IMR-90 (cell line): ENCODE data around the gene OXSR1. TPM values are rescaled to one million over a fixed set of nuclear protein-coding genes. Genes with fewer than 3 reads are reported as not detected.

ENCODE experiments used
- ATAC-seq: fragments of 200-7000 bp; cut with Tn5 transposase; 2 replicates; pipeline ENCODE4 v1.9.1; 2020; ENCODE audit warnings: low read depth, mild to moderate bottlenecking, moderate library complexity
- BruUV-seq: library from RNA; stranded (reverse); fragments of 400-500 nt; replicated peaks from 2 replicates; lab custom pipeline; 2021; lab: Mats Ljungman, UMichigan
- CTCF ChIA-PET: fragments of 300-600 bp; formaldehyde crosslinking; extraction: SDS; loops from one replicate; lab custom pipeline; 2021; ENCODE audit warnings: antibody characterized with exemption; lab: Yijun Ruan, JAX
- POLR2A ChIA-PET: fragments of 300-600 bp; sonication (Branson Sonifier 250); formaldehyde crosslinking; loops from one replicate; lab custom pipeline; 2022; ENCODE audit warnings: antibody characterized with exemption; ENCODE audit not compliant: unreplicated experiment; lab: Charles Lee
- DNase-seq: peaks from one replicate; pipeline ENCODE4 v3.0.0; 2013
- H2AFZ ChIP-seq: replicated peaks from 2 replicates; pipeline ENCODE3; 2013; ENCODE audit warnings: low read length, mild to moderate bottlenecking; ENCODE audit not compliant: poor library complexity
- H2AK5ac ChIP-seq: 2 replicates; pipeline ENCODE4 v1.6.1; 2013; ENCODE audit warnings: low read depth, low read length, inconsistent platforms
- H2AK9ac ChIP-seq: replicated peaks from 2 replicates; pipeline ENCODE3; 2013; ENCODE audit warnings: mild to moderate bottlenecking, low read depth, low read length, moderate library complexity; ENCODE audit not compliant: poor library complexity
- H2BK120ac ChIP-seq: 2 replicates; pipeline ENCODE4 v1.6.1; 2013; ENCODE audit warnings: low read depth, low read length, inconsistent platforms
- H2BK15ac ChIP-seq: 3 replicates; pipeline ENCODE4 v1.6.1; 2013; ENCODE audit warnings: low read depth, low read length, inconsistent platforms
- H2BK20ac ChIP-seq: 2 replicates; pipeline ENCODE4 v1.6.1; 2013; ENCODE audit warnings: low read depth, mild to moderate bottlenecking, inconsistent platforms, low read length, moderate library complexity
- H2BK5ac ChIP-seq: 2 replicates; pipeline ENCODE4 v1.6.1; 2013; ENCODE audit warnings: mild to moderate bottlenecking, low read depth, low read length, inconsistent platforms; ENCODE audit not compliant: poor library complexity, severe bottlenecking
- H3K14ac ChIP-seq: replicated peaks from 2 replicates; pipeline ENCODE4 v1.6.1; 2013; ENCODE audit warnings: low read depth, low read length, inconsistent platforms
- H3K18ac ChIP-seq: 2 replicates; pipeline ENCODE4 v1.6.1; 2013; ENCODE audit warnings: low read depth, low read length, control low read depth
- H3K23ac ChIP-seq: 2 replicates; pipeline ENCODE4 v1.6.1; 2013; ENCODE audit warnings: low read depth, low read length, inconsistent platforms
- H3K27ac ChIP-seq: 2 replicates; pipeline ENCODE4 v1.5.1; 2013; ENCODE audit warnings: mild to moderate bottlenecking, control low read depth, low read length; ENCODE audit not compliant: insufficient read depth
- H3K27me3 ChIP-seq: 2 replicates; pipeline ENCODE4 v1.6.1; 2013; ENCODE audit warnings: low read length; ENCODE audit not compliant: control insufficient read depth, insufficient read depth
- H3K36me3 ChIP-seq: 2 replicates; pipeline ENCODE4 v1.6.1; 2013; ENCODE audit warnings: low read length, mixed read lengths; ENCODE audit not compliant: control insufficient read depth, insufficient read depth
- H3K4ac ChIP-seq: 2 replicates; pipeline ENCODE4 v1.6.1; 2013; ENCODE audit warnings: low read depth, low read length, inconsistent platforms
- H3K4me1 ChIP-seq: 2 replicates; pipeline ENCODE4 v1.6.1; 2013; ENCODE audit warnings: low read length, mixed read lengths; ENCODE audit not compliant: control insufficient read depth, insufficient read depth
- H3K4me2 ChIP-seq: 2 replicates; pipeline ENCODE4 v1.6.1; 2013; ENCODE audit warnings: low read depth, mild to moderate bottlenecking, control low read depth, low read length, moderate library complexity
- H3K4me3 ChIP-seq: 2 replicates; pipeline ENCODE4 v1.5.1; 2013; ENCODE audit warnings: low read depth, mild to moderate bottlenecking, control low read depth, low read length, moderate library complexity; ENCODE audit not compliant: insufficient read depth
- H3K56ac ChIP-seq: 2 replicates; pipeline ENCODE4 v1.6.1; 2013; ENCODE audit warnings: low read length, inconsistent platforms; ENCODE audit not compliant: insufficient read depth; ENCODE audit errors: extremely low read depth
- H3K79me1 ChIP-seq, 2 experiments: 2 replicates each; pipeline ENCODE4 v1.6.1; 2013; ENCODE audit warnings: low read length in 2 of 2, inconsistent platforms in 1 of 2, low read depth in 1 of 2
- H3K9ac ChIP-seq: 2 replicates; pipeline ENCODE4 v1.6.1; 2013; ENCODE audit warnings: low read depth, low read length, control low read depth
- H3K9me1 ChIP-seq: 2 replicates; pipeline ENCODE4 v1.6.1; 2013; ENCODE audit warnings: low read length, inconsistent platforms; ENCODE audit not compliant: insufficient read depth
- H3K9me3 ChIP-seq: 2 replicates; pipeline ENCODE4 v1.6.1; 2013; ENCODE audit warnings: low read length; ENCODE audit not compliant: control insufficient read depth, insufficient read depth
- H4K20me1 ChIP-seq: 2 replicates; pipeline ENCODE4 v1.6.1; 2013; ENCODE audit warnings: low read length, inconsistent platforms; ENCODE audit not compliant: insufficient read depth
- H4K5ac ChIP-seq: 2 replicates; pipeline ENCODE4 v1.6.1; 2013; ENCODE audit warnings: mild to moderate bottlenecking, low read depth, low read length, control low read depth
- H4K8ac ChIP-seq, 2 experiments: 2 replicates each; pipeline ENCODE4 v1.6.1; 2013; ENCODE audit warnings: low read depth in 2 of 2, low read length in 2 of 2, control low read depth in 1 of 2, inconsistent platforms in 1 of 2
- H4K91ac ChIP-seq: 2 replicates; pipeline ENCODE4 v1.6.1; 2013; ENCODE audit warnings: low read depth, low read length, inconsistent platforms; ENCODE audit not compliant: insufficient read depth
- CEBPB ChIP-seq: IDR thresholded peaks from 2 replicates; pipeline ENCODE4 v1.6.1; 2012; ENCODE audit warnings: low read depth, low read length, improper control_type of control experiment
- CTCF ChIP-seq: conservative IDR thresholded peaks from 2 replicates; pipeline ENCODE4 v1.5.1; 2012; ENCODE audit warnings: mild to moderate bottlenecking, low read depth, low read length, improper control_type of control experiment
- MAFK ChIP-seq: IDR thresholded peaks from 2 replicates; pipeline ENCODE4 v1.6.1; 2012; ENCODE audit warnings: low read depth, low read length, improper control_type of control experiment
- MAZ ChIP-seq: IDR thresholded peaks from 2 replicates; pipeline ENCODE4 v1.6.1; 2012; ENCODE audit warnings: low read depth, mild to moderate bottlenecking, low read length, improper control_type of control experiment, moderate library complexity, borderline replicate concordance
- MXI1 ChIP-seq: IDR thresholded peaks from 2 replicates; pipeline ENCODE4 v1.6.1; 2012; ENCODE audit warnings: low read depth, mild to moderate bottlenecking, low read length, moderate library complexity, borderline replicate concordance
- NFE2L2 ChIP-seq: fragments of 150-350 bp; IDR thresholded peaks from 2 replicates; pipeline ENCODE4 v1.6.1; 2016; ENCODE audit warnings: low read depth, mild to moderate bottlenecking, low read length
- RAD21 ChIP-seq: IDR thresholded peaks from 2 replicates; pipeline ENCODE4 v1.6.1; 2012; ENCODE audit warnings: low read length, improper control_type of control experiment
- SMC3 ChIP-seq: fragments of 150-350 bp; IDR thresholded peaks from 2 replicates; pipeline ENCODE4 v1.6.1; 2016; ENCODE audit warnings: low read depth, mild to moderate bottlenecking, antibody characterized with exemption, low read length, moderate library complexity
- USF2 ChIP-seq: fragments of 150-350 bp; IDR thresholded peaks from 2 replicates; pipeline ENCODE4 v1.6.1; 2017; ENCODE audit warnings: mild to moderate bottlenecking, antibody characterized with exemption, low read length, low read depth
- WGBS, 2 experiments: methylation state at CpG; one replicate each; pipeline versions ENCODE4 v1.1.5 to v1.1.7; 2013; ENCODE audit warnings: missing lambda C conversion rate in 2 of 2; ENCODE audit not compliant: insufficient read length in 1 of 2; ENCODE audit errors: extremely low coverage in 2 of 2; 5-methylcytosine and 5-hydroxymethylcytosine counted together
- dilution Hi-C: fragments of 300-500 bp; cut with HindIII; formaldehyde crosslinking; loops from one replicate; pipeline ENCODE4 v1.14.3; 2018; ENCODE audit warnings: low sequenced_read_pairs; ENCODE audit not compliant: unreplicated experiment
- in situ Hi-C: fragments of 300-500 bp; cut with MboI; formaldehyde crosslinking; loops from 3 replicates; pipeline ENCODE4 v1.14.3; 2019; ENCODE audit warnings: low sequenced_read_pairs, inconsistent platforms, mixed read lengths
- intact Hi-C: fragments of 100-400 bp; cut with micrococcal nuclease; formaldehyde crosslinking; loops from 2 replicates; pipeline ENCODE4 v1.10.0; 2022
- polyA plus RNA-seq, 3 experiments: library from polyadenylated mRNA; depleted of rRNA; stranded (reverse); fragments of >200 nt; gene quantifications; 2 replicates each; pipeline ENCODE4 v1.2.3, GENCODE V29; 2012; ENCODE audit warnings: low replicate concordance in 1 of 3
- total RNA-seq: library from RNA; depleted of rRNA; stranded (reverse); fragments of >200 nt; gene quantifications from 2 replicates; pipeline ENCODE4 v1.2.3, GENCODE V29; 2012

The OXSR1 gene
- total and polyA plus RNA-seq, 2 of the 4 experiments (the other 2 are of a cell fraction), result 32.9 to 37.6 TPM

GRCh38 chr3:38124324-38125122 lies 40.8 kb upstream of the OXSR1 start:
- Histone ChIP-seq H3K4me1 (no peaks in the 10 kb centered on the region), H2AK5ac (no peak overlapping the region), H3K4me3 (no peak overlapping the region), H2BK15ac (no peak overlapping the region), H3K4ac (no peak overlapping the region), H3K9me1 (0 out of 2 replicates have a peak, but pooled peaks cover 4% of the 10 kb centered on the region), H3K27me3 (no peaks in the 10 kb centered on the region), H3K56ac (no peak overlapping the region), H2BK120ac (no peak overlapping the region), H4K20me1 (no peaks in the 10 kb centered on the region), H3K14ac (no peak overlapping the region), H3K9me3 (no peaks in the 10 kb centered on the region), H2AK9ac (no peak overlapping the region), H3K36me3 (peaks cover 60% of the 10 kb centered on the region), H3K27ac (no peak overlapping the region), H3K23ac (no peak overlapping the region), H3K18ac (no peak overlapping the region), H3K4me2 (no peak overlapping the region), H3K79me1 (no peaks in the 10 kb centered on the region), H2BK5ac (no peak overlapping the region), H4K91ac (no peak overlapping the region), H2AFZ (no peak overlapping the region), H3K9ac (no peak overlapping the region), H4K5ac (no peak overlapping the region), H4K8ac (no peak overlapping the region), H2BK20ac (no peak overlapping the region)
- 86% methylated on average over 4 of the region's 7 CpGs; no CpG with 5 or more reads in 1 of the 2 experiments for WGBS, 2 experiments
- dilution Hi-C loops, result no loop called here
- DNase-seq (no peak), ATAC-seq (no peak)
- in situ Hi-C loops, result loop anchor here (10.0 kb wide), 1 partner anchor 220 kb away; the partner anchor contains the start of gene XYLB
- ChIA-PET CTCF (interaction anchor here (0.6 kb wide), 1 partner anchor 720 kb away, joined by 4 read pairs; no protein-coding TSS in a partner anchor), POLR2A (no interaction called here)
- intact Hi-C loops, result no loop called here
- no TSS peak for BruUV-seq
- TF ChIP-seq CTCF (no peak), MAZ (no peak), SMC3 (no peak), MXI1 (no peak), MAFK (no peak), USF2 (no peak), NFE2L2 (no peak), CEBPB (no peak), RAD21 (no peak)
